22Rv1 (cell line): Measurements from ENCODE around the gene UQCC5.

ENCODE experiments used
- H3K27ac ChIP-seq: fragments of 450-650 bp; 2 replicates; pipeline ENCODE4 v1.5.1; 2017
- ZFX ChIP-seq: fragments of 450-650 bp; IDR thresholded peaks from 2 replicates; pipeline ENCODE4 v1.6.1; 2017; ENCODE audit warnings: antibody characterized with exemption, borderline replicate concordance
- TF ChIP-seq, protein P1 (sequence below): fragments of 450-650 bp; IDR thresholded peaks from 2 replicates; pipeline ENCODE4 v1.5.1; 2017; ENCODE audit warnings: mild to moderate bottlenecking

UQCC5 gene

DNA sequence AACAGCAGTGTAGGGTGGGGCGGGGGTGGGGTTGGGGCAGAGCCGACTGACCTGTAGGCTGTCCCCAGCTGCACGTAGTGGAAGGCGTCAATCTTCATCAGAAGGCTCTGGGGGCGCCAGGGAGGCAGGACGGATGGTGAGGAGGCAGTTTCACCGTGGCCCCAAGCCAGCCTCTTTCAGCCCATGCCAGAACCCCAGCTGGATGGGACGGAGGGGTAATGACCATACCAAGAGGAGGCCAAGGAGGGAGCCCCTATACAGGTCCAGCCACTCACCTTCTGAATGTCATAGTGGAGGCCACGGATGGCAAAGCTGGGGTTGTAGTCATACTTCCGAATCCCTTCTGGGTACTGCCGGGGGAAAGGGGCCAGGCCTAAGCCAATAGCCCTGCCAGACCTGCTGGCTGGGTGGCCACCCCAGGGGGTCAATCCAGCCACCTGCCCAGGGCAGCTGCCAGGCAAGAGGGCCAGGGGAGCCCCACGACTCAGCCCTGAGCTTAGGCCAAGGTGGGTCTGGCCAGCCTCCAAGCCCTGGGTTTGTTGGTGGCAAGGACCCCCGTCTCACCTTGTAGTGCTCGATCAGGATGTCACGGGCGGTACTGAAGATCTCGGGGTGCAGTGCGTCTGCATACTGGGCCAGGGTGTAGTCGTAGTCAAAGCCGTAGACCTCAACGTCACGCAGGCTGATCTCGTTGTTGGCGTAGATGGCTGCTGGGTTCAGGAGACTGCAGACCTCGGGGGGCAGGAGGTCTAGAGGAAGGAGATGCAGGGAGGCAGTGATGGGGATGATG lies 7.6 kb upstream of the UQCC5 start:
- H3K27ac ChIP-seq = no peak overlapping the region
- no peak for TF ChIP-seq ZFX
- TF ChIP-seq, protein P1, sequence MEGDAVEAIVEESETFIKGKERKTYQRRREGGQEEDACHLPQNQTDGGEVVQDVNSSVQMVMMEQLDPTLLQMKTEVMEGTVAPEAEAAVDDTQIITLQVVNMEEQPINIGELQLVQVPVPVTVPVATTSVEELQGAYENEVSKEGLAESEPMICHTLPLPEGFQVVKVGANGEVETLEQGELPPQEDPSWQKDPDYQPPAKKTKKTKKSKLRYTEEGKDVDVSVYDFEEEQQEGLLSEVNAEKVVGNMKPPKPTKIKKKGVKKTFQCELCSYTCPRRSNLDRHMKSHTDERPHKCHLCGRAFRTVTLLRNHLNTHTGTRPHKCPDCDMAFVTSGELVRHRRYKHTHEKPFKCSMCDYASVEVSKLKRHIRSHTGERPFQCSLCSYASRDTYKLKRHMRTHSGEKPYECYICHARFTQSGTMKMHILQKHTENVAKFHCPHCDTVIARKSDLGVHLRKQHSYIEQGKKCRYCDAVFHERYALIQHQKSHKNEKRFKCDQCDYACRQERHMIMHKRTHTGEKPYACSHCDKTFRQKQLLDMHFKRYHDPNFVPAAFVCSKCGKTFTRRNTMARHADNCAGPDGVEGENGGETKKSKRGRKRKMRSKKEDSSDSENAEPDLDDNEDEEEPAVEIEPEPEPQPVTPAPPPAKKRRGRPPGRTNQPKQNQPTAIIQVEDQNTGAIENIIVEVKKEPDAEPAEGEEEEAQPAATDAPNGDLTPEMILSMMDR = no peak

DNA sequence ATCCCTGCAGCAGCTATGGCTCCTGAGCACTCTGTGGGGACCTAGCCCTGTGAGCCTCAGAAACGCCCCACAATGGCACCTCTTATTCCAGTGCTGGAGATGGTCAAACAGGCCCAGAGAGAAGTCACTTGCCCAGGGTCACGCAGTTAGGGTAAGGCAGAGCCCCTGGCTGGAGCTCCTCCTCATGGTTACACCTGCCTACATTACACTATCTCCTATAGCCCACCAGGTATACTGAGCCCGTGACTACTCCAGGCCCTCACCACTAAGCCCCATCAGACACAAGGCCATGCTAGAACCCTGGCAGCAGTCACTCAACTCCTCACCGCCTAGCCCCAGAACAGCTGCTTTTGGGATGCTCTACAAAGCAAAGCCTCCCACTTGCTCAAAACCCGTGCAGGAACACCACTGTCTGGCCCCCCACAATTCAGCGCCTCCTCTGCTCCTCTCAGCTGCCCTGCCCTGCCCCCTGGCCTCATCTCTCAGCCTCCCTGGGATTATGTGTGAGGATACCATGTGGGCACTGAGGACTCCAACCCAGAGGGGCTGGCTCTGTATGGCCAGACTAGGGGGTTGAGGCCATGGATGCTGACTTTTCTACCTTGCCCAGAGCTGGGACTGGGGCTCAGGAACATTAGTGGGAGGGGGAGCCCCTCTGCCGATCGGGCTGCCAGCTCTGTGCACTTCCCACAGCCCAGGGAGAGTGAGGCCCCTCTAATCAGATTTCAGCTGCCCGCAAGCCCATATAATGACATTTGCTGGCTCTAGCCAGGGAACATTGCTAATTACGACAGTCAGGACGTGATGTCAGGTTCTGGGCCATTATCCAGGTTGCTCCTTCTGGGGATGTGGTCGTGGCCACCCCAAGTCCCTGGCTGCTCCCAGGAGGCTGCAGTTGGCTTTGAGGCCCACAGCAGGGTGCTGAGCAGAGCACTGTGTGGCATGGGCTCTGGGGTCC lies 6.8 kb upstream of the UQCC5 start:
- H3K27ac ChIP-seq = no peak overlapping the region
- TF ChIP-seq ZFX = no peak
- TF ChIP-seq, protein P1 = no peak

DNA sequence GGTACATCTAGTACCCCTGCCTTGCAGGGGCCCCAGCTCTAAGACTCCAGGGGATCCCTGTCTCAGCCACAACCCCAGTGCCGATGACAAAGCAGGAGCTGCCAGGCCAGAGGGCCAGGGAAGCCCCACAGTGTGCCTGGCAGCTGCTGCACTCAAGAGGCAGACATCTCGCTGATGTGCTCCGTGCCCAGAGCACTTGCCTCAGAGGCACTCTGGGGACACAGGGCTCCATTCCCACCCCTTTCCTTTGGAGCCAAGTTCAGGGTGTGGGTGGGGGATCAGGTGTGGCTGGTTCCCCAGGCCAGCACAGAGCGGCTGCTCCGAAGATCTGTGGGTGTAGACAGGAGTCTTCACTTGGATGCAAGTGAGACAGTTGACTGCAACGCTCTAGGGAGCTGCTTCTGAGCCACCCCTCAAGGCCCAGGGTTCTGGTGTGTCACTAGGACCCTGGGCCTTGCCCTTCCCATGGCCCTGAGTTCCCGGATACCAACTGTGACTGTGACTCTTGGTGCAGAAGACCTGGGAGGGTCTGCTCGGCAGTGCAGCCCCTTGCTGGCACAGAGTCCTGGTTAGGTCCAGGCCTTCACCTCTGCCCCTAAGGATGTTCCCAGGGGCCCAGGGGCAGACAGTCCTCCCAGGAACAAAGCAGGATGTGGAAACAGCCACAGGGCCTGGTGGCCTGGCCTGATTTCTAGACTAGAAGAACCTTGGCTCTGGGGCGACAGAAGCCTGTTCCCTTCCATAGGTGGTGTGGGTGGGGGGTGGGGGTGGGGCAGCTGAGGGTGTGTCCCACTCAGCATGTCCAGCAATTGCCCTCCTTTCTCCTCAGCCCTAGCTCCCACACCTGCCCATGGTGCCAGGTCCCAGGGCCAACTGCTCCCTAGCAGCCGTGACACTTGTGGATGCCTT lies 5.2 kb upstream of the UQCC5 start:
- TF ChIP-seq ZFX = no peak
- TF ChIP-seq, protein P1 = no peak
- no peak overlapping the region for H3K27ac ChIP-seq

DNA sequence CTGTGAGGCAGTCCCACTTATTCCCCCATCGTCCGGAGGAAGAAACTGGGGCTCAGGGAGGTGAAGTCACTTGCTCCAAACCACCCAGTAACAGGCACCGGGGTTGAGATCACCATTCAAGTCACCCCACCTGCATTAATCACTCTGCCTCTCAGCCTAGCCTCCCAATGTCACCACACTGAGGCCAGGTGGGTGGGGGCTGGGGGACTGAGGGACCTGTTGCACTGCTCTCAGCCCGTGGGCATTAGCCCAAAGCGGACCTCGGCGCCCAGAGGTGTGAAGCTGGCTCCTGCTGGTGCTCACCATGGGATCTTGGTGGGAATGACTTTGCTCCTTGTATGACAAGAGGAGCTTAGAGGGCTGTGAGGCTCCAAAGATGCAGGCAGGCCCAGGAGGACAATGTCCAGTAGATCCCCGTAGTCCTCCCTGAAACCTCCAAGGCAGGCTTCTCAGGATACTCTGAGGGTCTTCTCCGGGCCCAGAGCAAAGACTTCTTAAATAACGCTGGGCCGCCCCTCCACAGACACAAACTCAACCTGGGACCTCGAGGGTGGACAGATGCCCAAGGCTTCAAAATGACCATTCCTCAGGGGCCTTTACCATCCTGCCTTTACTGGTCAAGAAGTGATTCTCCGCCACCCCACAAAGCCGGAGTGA lies 4.4 kb upstream of the UQCC5 start:
- H3K27ac ChIP-seq = peak overlapping the region; percentile 94; the same call in 1 of the 2 replicates
- no peak for TF ChIP-seq ZFX
- TF ChIP-seq, protein P1 = no peak

DNA sequence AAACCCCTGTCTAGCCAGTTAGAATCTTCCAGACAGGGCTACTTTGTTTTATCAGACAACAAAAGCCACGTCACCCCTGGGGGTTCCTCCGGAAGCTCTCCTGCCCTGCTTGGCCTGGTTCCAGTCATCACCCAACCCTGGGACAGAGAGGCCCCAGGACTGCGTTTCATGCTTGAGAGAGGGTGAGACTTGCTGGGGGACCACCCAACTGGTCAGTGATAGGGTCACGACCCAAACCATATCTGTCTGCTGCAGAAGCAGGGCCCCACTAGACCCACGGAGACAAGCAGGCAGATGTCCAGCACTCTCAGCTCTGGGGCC lies 3.9 kb upstream of the UQCC5 start:
- TF ChIP-seq ZFX = no peak
- TF ChIP-seq, protein P1 = no peak
- peak overlapping the region; percentile 94 for H3K27ac ChIP-seq

DNA sequence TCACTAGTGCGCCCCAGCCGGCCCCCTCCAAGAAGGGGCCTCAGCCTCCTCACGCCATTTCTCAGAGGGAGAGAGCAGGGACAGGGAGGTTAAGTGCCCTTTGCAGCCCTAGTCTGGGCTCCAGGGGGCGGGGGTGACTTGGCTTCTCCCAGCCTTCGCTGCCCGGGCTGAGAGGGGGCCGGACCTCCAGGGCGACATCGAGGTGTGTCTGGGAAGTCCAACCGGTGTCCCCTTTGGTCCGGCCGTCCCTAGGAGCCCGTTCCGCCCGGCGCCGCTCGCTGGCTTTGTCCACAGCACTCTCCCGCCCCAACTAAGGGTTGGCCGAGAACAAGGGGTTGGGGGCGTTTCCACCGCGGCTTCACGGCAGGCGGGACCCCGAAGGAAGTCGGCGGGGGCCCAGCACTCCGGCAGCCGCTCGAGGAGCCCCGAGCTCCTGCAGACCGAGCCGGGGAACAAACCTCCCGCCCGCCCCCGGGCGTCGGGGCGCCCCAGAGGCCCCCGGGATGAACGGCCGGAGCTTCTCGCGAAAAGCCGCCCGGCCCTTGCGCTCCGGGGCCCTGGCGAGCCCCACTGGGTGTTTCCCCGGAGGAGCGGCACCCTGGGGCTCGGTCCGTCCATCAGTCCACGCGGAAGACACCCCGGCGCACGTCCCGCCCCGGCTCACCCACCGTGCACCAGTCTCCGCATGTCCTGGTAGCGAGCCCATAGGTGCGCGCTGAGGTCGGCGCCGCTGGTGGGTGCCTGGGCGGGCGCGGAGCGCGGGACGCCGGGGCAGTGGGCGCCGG lies 3.4 kb upstream of the UQCC5 start:
- H3K27ac ChIP-seq = peak overlapping the region; percentile 94
- TF ChIP-seq ZFX = no peak
- TF ChIP-seq, protein P1 = no peak
